H9 (cell line): ENCODE measurements around the gene ITGB6. TPM values are rescaled to one million over a fixed set of nuclear protein-coding genes. Genes with fewer than 3 reads are reported as not detected.

Experiments
- DNase-seq: peaks from one replicate; pipeline ENCODE4 v3.0.0-alpha.2; 2017
- H2AFZ ChIP-seq: one replicate; pipeline ENCODE4 v1.6.1; 2013; ENCODE audit warnings: mild to moderate bottlenecking, low read length, control low read depth, moderate library complexity
- H2AK5ac ChIP-seq: 2 replicates; pipeline ENCODE4 v1.6.1; 2013; ENCODE audit warnings: low read length, control low read depth, mixed read lengths; ENCODE audit not compliant: insufficient read length
- H2BK120ac ChIP-seq: one replicate; pipeline ENCODE4 v1.6.1; 2013; ENCODE audit warnings: low read depth, mild to moderate bottlenecking, low read length, control low read depth, inconsistent platforms; ENCODE audit not compliant: poor library complexity, severe bottlenecking
- H2BK12ac ChIP-seq: 2 replicates; pipeline ENCODE4 v1.6.1; 2013; ENCODE audit warnings: low read length, control low read depth, mixed read lengths, low read depth; ENCODE audit not compliant: insufficient read length
- H2BK15ac ChIP-seq: 2 replicates; pipeline ENCODE4 v1.6.1; 2013; ENCODE audit warnings: low read depth, low read length, control low read depth
- H2BK20ac ChIP-seq: one replicate; pipeline ENCODE4 v1.6.1; 2013; ENCODE audit warnings: low read depth, mild to moderate bottlenecking, low read length, control low read depth, inconsistent platforms; ENCODE audit not compliant: poor library complexity, severe bottlenecking
- H2BK5ac ChIP-seq: 2 replicates; pipeline ENCODE4 v1.6.1; 2013; ENCODE audit warnings: low read length, control low read depth, mixed read lengths; ENCODE audit not compliant: insufficient read length
- H3K14ac ChIP-seq: 2 replicates; pipeline ENCODE4 v1.6.1; 2013; ENCODE audit warnings: low read length, control low read depth; ENCODE audit not compliant: insufficient read depth
- H3K18ac ChIP-seq: 2 replicates; pipeline ENCODE4 v1.6.1; 2013; ENCODE audit warnings: low read depth, mild to moderate bottlenecking, mixed read lengths, low read length, control low read depth; ENCODE audit not compliant: insufficient read length
- H3K23ac ChIP-seq: 2 replicates; pipeline ENCODE4 v1.6.1; 2013; ENCODE audit warnings: low read length, control low read depth, mixed read lengths, low read depth; ENCODE audit not compliant: insufficient read length
- H3K23me2 ChIP-seq: 2 replicates; pipeline ENCODE4 v1.6.1; 2013; ENCODE audit warnings: low read depth, mild to moderate bottlenecking, mixed read lengths, low read length, control low read depth; ENCODE audit not compliant: insufficient read length, poor library complexity, severe bottlenecking
- H3K27ac ChIP-seq: 2 replicates; pipeline ENCODE4 v1.5.1; 2013; ENCODE audit warnings: low read length, control low read depth, mixed read lengths, low read depth; ENCODE audit not compliant: insufficient read length
- H3K27me3 ChIP-seq: 2 replicates; pipeline ENCODE4 v1.6.1; 2013; ENCODE audit warnings: low read length, control low read depth, inconsistent platforms; ENCODE audit not compliant: insufficient read depth
- H3K4ac ChIP-seq: 2 replicates; pipeline ENCODE4 v1.6.1; 2013; ENCODE audit warnings: low read depth, mild to moderate bottlenecking, control low read depth, inconsistent platforms, low read length, moderate library complexity
- H3K4me1 ChIP-seq: 2 replicates; pipeline ENCODE4 v1.6.1; 2013; ENCODE audit warnings: low read length, control low read depth, inconsistent platforms; ENCODE audit not compliant: insufficient read depth
- H3K4me2 ChIP-seq: 2 replicates; pipeline ENCODE4 v1.6.1; 2013; ENCODE audit warnings: low read length, control low read depth, mixed read lengths; ENCODE audit not compliant: insufficient read length, insufficient read depth
- H3K56ac ChIP-seq: 2 replicates; pipeline ENCODE4 v1.6.1; 2013; ENCODE audit warnings: low read depth, mild to moderate bottlenecking, mixed read lengths, low read length, control low read depth; ENCODE audit not compliant: insufficient read length
- H3K79me1 ChIP-seq: 2 replicates; pipeline ENCODE4 v1.6.1; 2013; ENCODE audit warnings: low read depth, mild to moderate bottlenecking, moderate library complexity, low read length, control low read depth, inconsistent platforms; ENCODE audit not compliant: insufficient read depth, poor library complexity, severe bottlenecking
- H3K79me2 ChIP-seq: 2 replicates; pipeline ENCODE4 v1.6.1; 2013; ENCODE audit warnings: low read length, control low read depth, inconsistent platforms; ENCODE audit not compliant: insufficient read depth
- H3K9ac ChIP-seq: 2 replicates; pipeline ENCODE4 v1.6.1; 2013; ENCODE audit warnings: low read length, control low read depth, mixed read lengths; ENCODE audit not compliant: insufficient read length; ENCODE audit errors: extremely low read depth
- H3K9me3 ChIP-seq: one replicate; pipeline ENCODE4 v1.6.1; 2013; ENCODE audit warnings: low read depth, low read length, inconsistent platforms; ENCODE audit not compliant: control insufficient read depth
- H3T11ph ChIP-seq: one replicate; pipeline ENCODE4 v1.6.1; 2013; ENCODE audit warnings: mild to moderate bottlenecking, low read length, control low read depth, inconsistent platforms
- H4K20me1 ChIP-seq: one replicate; pipeline ENCODE4 v1.6.1; 2013; ENCODE audit not compliant: control insufficient read depth, insufficient read length, insufficient read depth
- H4K5ac ChIP-seq: 2 replicates; pipeline ENCODE4 v1.6.1; 2013; ENCODE audit warnings: low read depth, mild to moderate bottlenecking, mixed read lengths, low read length, control low read depth; ENCODE audit not compliant: insufficient read length
- H4K8ac ChIP-seq: replicated peaks from 2 replicates; pipeline ENCODE4 v1.6.1; 2013; ENCODE audit warnings: low read length, control low read depth, mixed read lengths, low read depth; ENCODE audit not compliant: insufficient read length
- H4K91ac ChIP-seq: 2 replicates; pipeline ENCODE4 v1.6.1; 2013; ENCODE audit warnings: low read depth, mild to moderate bottlenecking, moderate library complexity, mixed read lengths, low read length, control low read depth; ENCODE audit not compliant: insufficient read length
- H3K27ac Mint-ChIP-seq, 3 experiments: 2 replicates in 2 of 3; 3 replicates in 1 of 3; pipeline ENCODE4 v1.8.0; 2020 to 2021; ENCODE audit warnings: mixed read lengths in 3 of 3, mild to moderate bottlenecking in 1 of 3, moderate library complexity in 1 of 3
- H3K27me3 Mint-ChIP-seq: 2 replicates; pipeline ENCODE4 v1.8.0; 2021; ENCODE audit warnings: low read depth, mild to moderate bottlenecking, moderate library complexity, mixed read lengths
- H3K36me3 Mint-ChIP-seq, 3 experiments: 2 replicates in 2 of 3; 3 replicates in 1 of 3; pipeline ENCODE4 v1.8.0; 2020 to 2021; ENCODE audit warnings: low read depth in 3 of 3, mixed read lengths in 3 of 3; ENCODE audit not compliant: insufficient read depth in 1 of 3
- H3K4me1 Mint-ChIP-seq, 2 experiments: 2 replicates each; pipeline ENCODE4 v1.8.0; 2020; ENCODE audit warnings: mixed read lengths in 2 of 2
- H3K4me3 Mint-ChIP-seq, 2 experiments: 2 replicates in 1 of 2; 3 replicates in 1 of 2; pipeline ENCODE4 v1.8.0; 2020 to 2021; ENCODE audit warnings: mild to moderate bottlenecking in 2 of 2, mixed read lengths in 2 of 2, moderate library complexity in 1 of 2
- H3K9me3 Mint-ChIP-seq, 2 experiments: 2 replicates in 1 of 2; 3 replicates in 1 of 2; pipeline ENCODE4 v1.8.0; 2020; ENCODE audit warnings: mild to moderate bottlenecking in 2 of 2, mixed read lengths in 2 of 2, moderate library complexity in 1 of 2
- CTCF ChIP-seq: fragments of 200-600 bp; sonication (generic); conservative IDR thresholded peaks from 3 replicates; pipeline ENCODE4 v1.8.0; 2021; ENCODE audit warnings: antibody characterized with exemption, mild to moderate bottlenecking
- WGBS: extraction: QIAGEN DNeasy Blood & Tissue Kit; methylation state at CpG from one replicate; pipeline ENCODE4 v1.1.7; 2013; ENCODE audit warnings: missing lambda C conversion rate, low lambda C conversion rate, mixed read lengths; ENCODE audit not compliant: insufficient read length; ENCODE audit errors: extremely low coverage; 5-methylcytosine and 5-hydroxymethylcytosine counted together
- total RNA-seq: library from RNA; stranded (reverse); gene quantifications from 2 replicates; pipeline ENCODE4 v1.2.1, GENCODE V29; 2021

The ITGB6 gene
- total RNA-seq, 1 experiment from 2014 or later, result not detected

GRCh38 chr2:160141419-160141818 is 58.7 kb downstream of the ITGB6 start:
- H3K27ac Mint-ChIP-seq, result no peak overlapping the region
- no peaks in the 10 kb centered on the region for H3K4me1 ChIP-seq
- H3K27me3 ChIP-seq, result no peaks in the 10 kb centered on the region
- no peak overlapping the region for H3T11ph ChIP-seq
- no peak overlapping the region for H3K9ac ChIP-seq
- no peak overlapping the region for H2BK15ac ChIP-seq
- no peak overlapping the region for H4K91ac ChIP-seq
- H4K8ac ChIP-seq, result no peak overlapping the region
- no peaks in the 10 kb centered on the region for H3K79me2 ChIP-seq
- H2AK5ac ChIP-seq, result no peak overlapping the region
- no peaks in the 10 kb centered on the region for H3K9me3 ChIP-seq
- no peak overlapping the region for H3K4me3 Mint-ChIP-seq
- DNase-seq, result no peak
- H2BK12ac ChIP-seq, result no peak overlapping the region
- H3K18ac ChIP-seq, result no peak overlapping the region
- H3K23me2 ChIP-seq, result no peaks in the 10 kb centered on the region
- no peaks in the 10 kb centered on the region for H3K36me3 Mint-ChIP-seq
- H4K20me1 ChIP-seq, result no peaks in the 10 kb centered on the region
- H3K4me1 Mint-ChIP-seq, result peaks cover 4 to 8% of the 10 kb centered on the region in 2 experiments; a peak in 3 of 4 replicates
- H3K9me3 Mint-ChIP-seq, result no peaks in the 10 kb centered on the region
- H2BK120ac ChIP-seq, result no peak overlapping the region
- H3K23ac ChIP-seq, result no peak overlapping the region
- no peak overlapping the region for H3K56ac ChIP-seq
- no peak overlapping the region for H3K4ac ChIP-seq
- no CpG with 5 or more reads among the region's 4 CpGs for WGBS
- H3K14ac ChIP-seq, result no peak overlapping the region
- TF ChIP-seq CTCF, result no peak
- H4K5ac ChIP-seq, result no peak overlapping the region
- no peak overlapping the region for H3K4me2 ChIP-seq
- H2BK20ac ChIP-seq, result no peak overlapping the region
- H3K27ac ChIP-seq, result no peak overlapping the region
- H3K27me3 Mint-ChIP-seq, result no peaks in the 10 kb centered on the region
- H2AFZ ChIP-seq, result no peak overlapping the region
- no peaks in the 10 kb centered on the region for H3K79me1 ChIP-seq
- no peak overlapping the region for H2BK5ac ChIP-seq
